Astrocyte (in vitro differentiated cells and primary cell): ENCODE data around the gene ANO2. TPM values are rescaled to one million over a fixed set of nuclear protein-coding genes. Genes with fewer than 3 reads are reported as not detected.
A peak's percentile ranks its signal among the peaks of the same experiment; 100 is the strongest.

Experiments
- DNase-seq: peaks from one replicate; pipeline ENCODE4 v3.0.0-alpha.2; 2010; ENCODE audit warnings: low read depth
- FAIRE-seq: peaks from 2 replicates; lab custom pipeline; 2011; peaks lifted over from hg19 to GRCh38; lab: Jason Lieb, UNC
- H2AFZ ChIP-seq: 2 replicates; pipeline ENCODE4 v1.6.0; 2012; ENCODE audit warnings: low read depth, low read length, inconsistent platforms
- H3K27ac ChIP-seq: 2 replicates; pipeline ENCODE4 v1.5.1; 2011; ENCODE audit warnings: low read depth, low read length, inconsistent platforms
- H3K27me3 ChIP-seq: 2 replicates; pipeline ENCODE4 v1.6.0; 2011; ENCODE audit warnings: low read length, inconsistent platforms; ENCODE audit not compliant: insufficient read depth
- H3K36me3 ChIP-seq: 2 replicates; pipeline ENCODE4 v1.5.1; 2011; ENCODE audit warnings: low read length, inconsistent platforms; ENCODE audit not compliant: insufficient read depth
- H3K4me1 ChIP-seq: 2 replicates; pipeline ENCODE4 v1.5.1; 2011; ENCODE audit warnings: low read length, inconsistent platforms; ENCODE audit not compliant: insufficient read depth
- H3K4me2 ChIP-seq: 2 replicates; pipeline ENCODE4 v1.6.0; 2012; ENCODE audit warnings: low read length, inconsistent platforms
- H3K4me3 ChIP-seq: 2 replicates; pipeline ENCODE4 v1.5.1; 2011; ENCODE audit warnings: low read depth, mild to moderate bottlenecking, low read length, inconsistent platforms; ENCODE audit not compliant: insufficient read depth
- H3K79me2 ChIP-seq: 2 replicates; pipeline ENCODE4 v1.6.0; 2012; ENCODE audit warnings: mild to moderate bottlenecking, low read length, inconsistent platforms; ENCODE audit not compliant: insufficient read depth
- H3K9ac ChIP-seq: 2 replicates; pipeline ENCODE4 v1.6.0; 2012; ENCODE audit warnings: mild to moderate bottlenecking, low read length, inconsistent platforms
- H3K9me3 ChIP-seq: 2 replicates; pipeline ENCODE4 v1.5.1; 2012; ENCODE audit warnings: low read depth, mild to moderate bottlenecking, low read length, inconsistent platforms; ENCODE audit not compliant: insufficient read depth
- H4K20me1 ChIP-seq: 2 replicates; pipeline ENCODE4 v1.6.0; 2012; ENCODE audit warnings: low read length, inconsistent platforms; ENCODE audit not compliant: insufficient read depth
- H3K27ac Mint-ChIP-seq: one replicate; pipeline ENCODE4 v1.8.0; 2021; ENCODE audit warnings: mild to moderate bottlenecking, mixed read lengths; ENCODE audit not compliant: unreplicated experiment
- H3K27me3 Mint-ChIP-seq: one replicate; pipeline ENCODE4 v1.8.0; 2021; ENCODE audit warnings: low read depth, mixed read lengths; ENCODE audit not compliant: unreplicated experiment
- H3K36me3 Mint-ChIP-seq: one replicate; pipeline ENCODE4 v1.8.0; 2021; ENCODE audit warnings: low read depth, mixed read lengths; ENCODE audit not compliant: unreplicated experiment
- H3K4me1 Mint-ChIP-seq: one replicate; pipeline ENCODE4 v1.8.0; 2021; ENCODE audit warnings: low read depth, mixed read lengths; ENCODE audit not compliant: unreplicated experiment
- H3K4me3 Mint-ChIP-seq: one replicate; pipeline ENCODE4 v1.8.0; 2021; ENCODE audit warnings: mild to moderate bottlenecking, moderate library complexity, mixed read lengths; ENCODE audit not compliant: unreplicated experiment
- H3K9me3 Mint-ChIP-seq: one replicate; pipeline ENCODE4 v1.8.0; 2021; ENCODE audit warnings: mild to moderate bottlenecking, mixed read lengths; ENCODE audit not compliant: unreplicated experiment
- CTCF ChIP-seq: IDR thresholded peaks from 2 replicates; pipeline ENCODE4 v1.5.1; 2011; ENCODE audit warnings: low read depth, mild to moderate bottlenecking, inconsistent platforms, low read length, moderate library complexity; ENCODE audit not compliant: insufficient read depth
- EZH2 ChIP-seq: IDR thresholded peaks from 2 replicates; pipeline ENCODE4 v1.6.1; 2012; ENCODE audit warnings: mild to moderate bottlenecking, low read length, inconsistent platforms; ENCODE audit not compliant: insufficient read depth
- total RNA-seq: library from RNA; stranded (reverse); gene quantifications from 2 replicates; pipeline ENCODE4 v1.2.1, GENCODE V29; 2021

Gene ANO2
- total RNA-seq, 1 donor from 2014 or later = 0.93 TPM

GRCh38 chr12:5650829-5651461 is 294.1 kb downstream of the ANO2 start:
- Mint-ChIP-seq H3K27ac (no peak overlapping the region), H3K9me3 (no peaks in the 10 kb centered on the region), H3K4me3 (no peak overlapping the region), H3K4me1 (no peaks in the 10 kb centered on the region), H3K36me3 (no peaks in the 10 kb centered on the region), H3K27me3 (peaks cover 18% of the 10 kb centered on the region)
- TF ChIP-seq CTCF (no peak), EZH2 (no peak)
- Histone ChIP-seq H3K4me3 (no peak overlapping the region), H3K79me2 (no peaks in the 10 kb centered on the region), H2AFZ (no peak overlapping the region), H3K9me3 (no peaks in the 10 kb centered on the region), H3K27me3 (no peaks in the 10 kb centered on the region), H3K9ac (no peak overlapping the region), H3K27ac (no peak overlapping the region), H3K4me1 (no peaks in the 10 kb centered on the region), H3K36me3 (no peaks in the 10 kb centered on the region), H4K20me1 (no peaks in the 10 kb centered on the region), H3K4me2 (no peak overlapping the region)
- DNase-seq (no peak), FAIRE-seq (no peak)

DNA sequence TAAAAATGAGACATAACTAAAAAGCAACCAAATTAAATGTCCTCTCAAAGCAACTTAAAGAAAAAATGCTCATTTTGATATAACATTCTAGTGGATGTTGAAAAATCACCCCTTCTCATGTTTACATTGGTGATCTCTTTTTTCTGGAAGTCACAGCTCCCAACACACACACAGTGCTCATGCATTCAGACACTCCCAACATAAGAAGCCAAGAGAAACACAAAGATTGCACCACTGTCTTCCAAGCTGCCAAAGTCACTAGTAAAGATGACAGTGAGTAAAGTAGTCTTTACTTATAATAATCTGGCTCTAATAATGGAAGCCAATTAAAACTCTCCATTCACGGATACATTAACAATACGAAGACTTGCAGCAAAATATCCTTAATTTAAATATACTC is 294.8 kb downstream of the ANO2 start:
- TF ChIP-seq CTCF (no peak), EZH2 (no peak)
- DNase-seq = no peak
- H3K27me3 Mint-ChIP-seq = peaks cover 18% of the 10 kb centered on the region

DNA sequence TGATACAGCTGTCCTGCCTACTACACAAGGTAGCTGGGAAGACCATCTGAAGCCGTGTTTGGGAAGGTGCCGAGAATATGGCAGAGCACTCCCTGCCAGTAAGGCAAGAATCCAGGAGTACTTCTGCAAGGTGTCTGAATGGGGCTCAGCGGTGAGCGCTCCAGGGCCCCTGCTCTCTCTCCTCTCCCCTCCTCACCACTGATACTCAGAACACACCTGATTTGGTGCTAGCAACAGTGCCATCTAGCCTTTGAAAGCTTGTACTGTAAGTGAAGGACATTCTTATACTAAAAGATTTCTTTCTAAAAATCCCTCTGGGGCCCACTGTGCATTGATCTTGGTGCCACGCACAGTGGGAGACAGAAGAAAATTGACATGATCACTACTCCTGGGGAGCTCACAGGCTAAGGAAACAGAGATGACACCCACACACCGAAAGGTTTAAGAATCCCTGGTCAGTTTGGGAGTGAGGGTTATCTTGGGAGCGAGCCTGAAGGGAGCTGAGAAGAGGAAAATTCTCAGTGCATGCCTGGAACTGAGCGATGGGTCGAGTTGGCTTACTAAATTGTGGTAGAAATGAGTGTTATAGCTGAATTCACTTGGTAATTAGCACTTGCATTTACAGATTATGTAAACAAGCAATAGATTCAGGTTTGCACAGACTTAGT is 296.2 kb downstream of the ANO2 start:
- H3K4me1 Mint-ChIP-seq = no peaks in the 10 kb centered on the region
- Histone ChIP-seq H3K27ac (no peak overlapping the region), H3K9ac (no peak overlapping the region), H3K4me3 (no peak overlapping the region), H4K20me1 (no peaks in the 10 kb centered on the region), H3K4me2 (no peak overlapping the region), H3K4me1 (no peaks in the 10 kb centered on the region), H3K79me2 (no peaks in the 10 kb centered on the region), H3K27me3 (no peaks in the 10 kb centered on the region), H3K9me3 (no peaks in the 10 kb centered on the region), H3K36me3 (no peaks in the 10 kb centered on the region), H2AFZ (no peak overlapping the region)
- FAIRE-seq (no peak), DNase-seq (no peak)
- no peak overlapping the region for H3K27ac Mint-ChIP-seq
- no peaks in the 10 kb centered on the region for H3K9me3 Mint-ChIP-seq
- TF ChIP-seq EZH2 (no peak), CTCF (peak; percentile 36)
- no peak overlapping the region for H3K4me3 Mint-ChIP-seq
- peaks cover 18% of the 10 kb centered on the region for H3K27me3 Mint-ChIP-seq
- no peaks in the 10 kb centered on the region for H3K36me3 Mint-ChIP-seq

More for the DNA sequence above, 294.8 kb downstream of the ANO2 start:
- Histone ChIP-seq H3K4me2 (no peak overlapping the region), H3K9ac (no peak overlapping the region), H3K9me3 (no peaks in the 10 kb centered on the region), H2AFZ (no peak overlapping the region), H3K27me3 (no peaks in the 10 kb centered on the region), H3K79me2 (no peaks in the 10 kb centered on the region), H3K4me3 (no peak overlapping the region), H3K36me3 (no peaks in the 10 kb centered on the region), H3K4me1 (no peaks in the 10 kb centered on the region), H4K20me1 (no peaks in the 10 kb centered on the region), H3K27ac (no peak overlapping the region)
- H3K4me3 Mint-ChIP-seq = no peak overlapping the region
- FAIRE-seq = no peak
- no peak overlapping the region for H3K27ac Mint-ChIP-seq
- no peaks in the 10 kb centered on the region for H3K4me1 Mint-ChIP-seq
- no peaks in the 10 kb centered on the region for H3K9me3 Mint-ChIP-seq
- H3K36me3 Mint-ChIP-seq = no peaks in the 10 kb centered on the region
